ENCODE results near the gene PIGV. TPM values are rescaled to one million over a fixed set of nuclear protein-coding genes. Genes with fewer than 3 reads are reported as not detected.
A peak's percentile ranks its signal among the peaks of the same experiment; 100 is the strongest.

The PIGV gene
- total and polyA plus RNA-seq, 4 donors: 9.2 to 15.6 (median 11.5) TPM

GRCh38 chr1:26748351-26748750 lies 39.4 kb upstream of the PIGV start:
- Histone ChIP-seq H3K9me3 (ENCODE audit: control insufficient read depth, insufficient read depth, low read length) (no peaks in the 10 kb centered on the region), H3K4me1 (ENCODE audit: control insufficient read depth, insufficient read depth, low read length) (peaks cover 22% of the 10 kb centered on the region), H3K4me3 (ENCODE audit: low read depth, low read length) (no peak overlapping the region), H3K27me3 (ENCODE audit: control insufficient read depth, insufficient read depth, low read length) (no peaks in the 10 kb centered on the region), H3K36me3 (ENCODE audit: control insufficient read depth, insufficient read depth, low read length) (peaks cover 37% of the 10 kb centered on the region), H3K27ac (ENCODE audit: low read depth, low read length) (peak overlapping the region; percentile 33)
- WGBS (ENCODE audit: insufficient coverage): no CpG with 5 or more reads among the region's 1 CpG
- DNase-seq (ENCODE audit: low read depth in 4 of 6, low spot score in 6 of 6): peak in 1 of 6 donors; percentile 24

- 43% methylated on average over 4 of the region's 5 CpGs for WGBS (ENCODE audit: insufficient coverage)
- DNase-seq (ENCODE audit: low read depth in 4 of 6, low spot score in 6 of 6): peak in 1 of 6 donors; percentile 17
- H3K27me3 ChIP-seq (ENCODE audit: control insufficient read depth, insufficient read depth, low read length): no peaks in the 10 kb centered on the region
- peaks cover 38% of the 10 kb centered on the region for H3K36me3 ChIP-seq (ENCODE audit: control insufficient read depth, insufficient read depth, low read length)
- no peaks in the 10 kb centered on the region for H3K9me3 ChIP-seq (ENCODE audit: control insufficient read depth, insufficient read depth, low read length)
- no peak overlapping the region for H3K4me3 ChIP-seq (ENCODE audit: low read depth, low read length)
- H3K4me1 ChIP-seq (ENCODE audit: control insufficient read depth, insufficient read depth, low read length): peaks cover 22% of the 10 kb centered on the region
- peak overlapping the region; percentile 21 for H3K27ac ChIP-seq (ENCODE audit: low read depth, low read length)
These were observed 38.3 kb upstream of the PIGV start for GRCh38 chr1:26749458-26749857.

DNA sequence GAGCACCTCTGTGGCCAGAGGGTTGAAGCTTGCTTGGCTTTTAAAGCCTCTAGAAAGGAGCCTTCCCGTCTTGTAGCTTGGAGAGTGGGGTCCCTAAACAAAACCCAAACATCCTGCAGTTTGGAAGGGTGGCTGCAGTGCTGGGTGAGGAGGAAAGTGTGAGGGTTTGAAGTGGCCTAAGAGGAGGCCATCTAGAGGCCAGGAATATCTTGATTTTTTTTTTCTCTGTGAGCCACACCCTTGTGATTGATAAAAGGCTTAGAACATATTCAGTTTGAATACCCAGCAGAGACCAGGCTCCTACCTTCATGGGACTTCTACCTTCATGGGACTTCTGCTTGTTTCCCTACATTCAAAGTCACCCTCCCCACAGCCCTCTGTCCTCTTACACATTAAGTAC lies 37.3 kb upstream of the PIGV start:
- H3K27ac ChIP-seq (ENCODE audit: low read depth, low read length): no peak overlapping the region
- peaks cover 22% of the 10 kb centered on the region for H3K4me1 ChIP-seq (ENCODE audit: control insufficient read depth, insufficient read depth, low read length)
- H3K4me3 ChIP-seq (ENCODE audit: low read depth, low read length): no peak overlapping the region
- H3K9me3 ChIP-seq (ENCODE audit: control insufficient read depth, insufficient read depth, low read length): no peaks in the 10 kb centered on the region
- DNase-seq (ENCODE audit: low read depth in 4 of 6, low spot score in 6 of 6): no peak
- peaks cover 42% of the 10 kb centered on the region for H3K36me3 ChIP-seq (ENCODE audit: control insufficient read depth, insufficient read depth, low read length)
- WGBS (ENCODE audit: insufficient coverage): no CpG with 5 or more reads among the region's 1 CpG
- H3K27me3 ChIP-seq (ENCODE audit: control insufficient read depth, insufficient read depth, low read length): no peaks in the 10 kb centered on the region

- peaks cover 20% of the 10 kb centered on the region for H3K4me1 ChIP-seq (ENCODE audit: control insufficient read depth, insufficient read depth, low read length)
- peaks cover 41% of the 10 kb centered on the region for H3K36me3 ChIP-seq (ENCODE audit: control insufficient read depth, insufficient read depth, low read length)
- H3K27me3 ChIP-seq (ENCODE audit: control insufficient read depth, insufficient read depth, low read length): no peaks in the 10 kb centered on the region
- no peak for DNase-seq (ENCODE audit: low read depth in 4 of 6, low spot score in 6 of 6)
- no peaks in the 10 kb centered on the region for H3K9me3 ChIP-seq (ENCODE audit: control insufficient read depth, insufficient read depth, low read length)
- no peak overlapping the region for H3K27ac ChIP-seq (ENCODE audit: low read depth, low read length)
- no CpG with 5 or more reads among the region's 4 CpGs for WGBS (ENCODE audit: insufficient coverage)
- H3K4me3 ChIP-seq (ENCODE audit: low read depth, low read length): no peak overlapping the region
These were observed 35.2 kb upstream of the PIGV start for GRCh38 chr1:26752519-26752918.

DNA sequence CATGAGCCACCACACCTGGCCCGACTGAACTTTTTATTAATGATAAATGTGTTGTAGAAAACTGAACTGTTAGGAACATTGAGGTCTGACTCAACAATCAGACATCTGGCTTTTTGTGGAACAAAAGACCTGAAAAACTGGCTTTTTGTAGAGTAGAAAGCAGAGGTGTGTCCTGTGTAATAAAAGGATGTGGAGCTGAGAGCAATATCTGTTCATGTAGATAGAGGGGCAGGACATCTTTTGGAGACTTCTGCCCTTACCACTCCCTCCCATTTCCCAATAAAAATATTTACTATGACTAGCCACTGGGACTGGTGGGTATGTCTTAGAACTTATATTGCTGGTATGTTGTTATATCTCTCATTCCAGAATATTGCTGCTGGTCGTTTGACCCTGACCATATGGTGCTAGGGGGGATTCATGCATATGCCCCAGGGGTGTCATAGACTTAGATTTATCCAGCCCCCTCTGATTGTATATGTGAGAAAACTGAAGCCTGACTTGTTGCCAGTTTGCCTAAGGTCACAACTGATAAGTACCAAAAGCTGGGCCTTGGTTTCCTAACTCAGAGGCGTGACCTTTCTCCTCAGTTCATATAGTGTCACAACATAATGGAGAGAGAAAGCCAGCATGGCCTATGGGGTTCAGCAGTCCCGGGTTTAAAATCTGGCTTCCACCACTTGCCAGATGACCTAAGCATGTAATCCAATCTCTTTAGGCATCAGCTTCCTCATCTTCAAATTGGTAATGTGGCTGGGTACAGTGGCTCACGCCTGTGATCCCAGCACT lies 33.5 kb upstream of the PIGV start:
- WGBS (ENCODE audit: insufficient coverage): 100% methylated on average over 2 of the region's 5 CpGs
- Histone ChIP-seq H3K36me3 (ENCODE audit: control insufficient read depth, insufficient read depth, low read length) (peaks cover 54% of the 10 kb centered on the region), H3K4me3 (ENCODE audit: low read depth, low read length) (no peak overlapping the region), H3K27me3 (ENCODE audit: control insufficient read depth, insufficient read depth, low read length) (no peaks in the 10 kb centered on the region), H3K27ac (ENCODE audit: low read depth, low read length) (no peak overlapping the region), H3K4me1 (ENCODE audit: control insufficient read depth, insufficient read depth, low read length) (peaks cover 11% of the 10 kb centered on the region), H3K9me3 (ENCODE audit: control insufficient read depth, insufficient read depth, low read length) (no peaks in the 10 kb centered on the region)
- DNase-seq (ENCODE audit: low read depth in 4 of 6, low spot score in 6 of 6): no peak

DNA sequence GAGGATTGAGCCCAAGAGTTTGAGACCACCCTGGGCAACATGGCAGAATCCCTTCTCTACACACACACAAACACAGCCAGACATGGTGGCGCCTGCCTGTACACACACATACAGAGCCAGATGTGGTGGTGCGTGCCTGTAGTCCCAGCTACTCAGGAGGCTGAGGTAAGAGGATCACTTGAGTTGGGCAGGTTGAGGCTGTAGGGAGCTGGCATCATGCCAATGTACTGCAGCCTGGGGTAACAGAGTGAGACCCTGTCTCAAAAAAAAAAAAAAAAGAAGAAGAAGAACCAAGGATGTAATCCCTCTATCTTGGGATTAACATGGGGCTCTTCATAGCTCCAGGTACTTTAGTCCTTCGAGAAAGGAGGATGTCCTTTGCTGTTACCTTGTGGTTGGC lies 29.4 kb upstream of the PIGV start:
- Histone ChIP-seq H3K36me3 (ENCODE audit: control insufficient read depth, insufficient read depth, low read length) (peaks cover 67% of the 10 kb centered on the region), H3K4me3 (ENCODE audit: low read depth, low read length) (no peak overlapping the region), H3K27me3 (ENCODE audit: control insufficient read depth, insufficient read depth, low read length) (no peaks in the 10 kb centered on the region), H3K27ac (ENCODE audit: low read depth, low read length) (no peak overlapping the region), H3K9me3 (ENCODE audit: control insufficient read depth, insufficient read depth, low read length) (no peaks in the 10 kb centered on the region), H3K4me1 (ENCODE audit: control insufficient read depth, insufficient read depth, low read length) (peaks cover 5% of the 10 kb centered on the region)
- WGBS (ENCODE audit: insufficient coverage): 100% methylated on average over 1 of the region's 3 CpGs
- no peak for DNase-seq (ENCODE audit: low read depth in 4 of 6, low spot score in 6 of 6)

DNA sequence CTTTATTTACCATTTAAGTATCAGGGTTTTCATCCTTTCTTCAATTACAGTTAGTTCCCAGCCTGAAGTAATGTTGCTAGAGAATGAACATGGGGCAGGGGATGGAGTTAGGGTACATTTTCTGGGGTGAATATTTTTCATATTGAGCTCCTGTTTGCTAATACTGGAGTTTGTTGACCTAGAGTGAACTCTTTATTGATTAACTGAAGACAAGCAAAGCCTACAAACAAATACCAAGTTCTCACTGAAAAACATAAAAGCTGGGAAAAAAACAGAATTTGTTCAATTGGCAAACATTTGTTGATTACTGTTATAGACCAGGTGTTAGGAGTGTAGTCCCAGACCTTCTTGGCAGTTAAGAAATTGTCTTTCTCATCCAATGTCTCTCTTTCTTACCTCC lies 28.2 kb upstream of the PIGV start:
- H3K4me3 ChIP-seq (ENCODE audit: low read depth, low read length): no peak overlapping the region
- peaks cover 69% of the 10 kb centered on the region for H3K36me3 ChIP-seq (ENCODE audit: control insufficient read depth, insufficient read depth, low read length)
- H3K9me3 ChIP-seq (ENCODE audit: control insufficient read depth, insufficient read depth, low read length): no peaks in the 10 kb centered on the region
- H3K4me1 ChIP-seq (ENCODE audit: control insufficient read depth, insufficient read depth, low read length): peaks cover 5% of the 10 kb centered on the region
- DNase-seq (ENCODE audit: low read depth in 4 of 6, low spot score in 6 of 6): no peak
- H3K27me3 ChIP-seq (ENCODE audit: control insufficient read depth, insufficient read depth, low read length): no peaks in the 10 kb centered on the region
- no peak overlapping the region for H3K27ac ChIP-seq (ENCODE audit: low read depth, low read length)

DNA sequence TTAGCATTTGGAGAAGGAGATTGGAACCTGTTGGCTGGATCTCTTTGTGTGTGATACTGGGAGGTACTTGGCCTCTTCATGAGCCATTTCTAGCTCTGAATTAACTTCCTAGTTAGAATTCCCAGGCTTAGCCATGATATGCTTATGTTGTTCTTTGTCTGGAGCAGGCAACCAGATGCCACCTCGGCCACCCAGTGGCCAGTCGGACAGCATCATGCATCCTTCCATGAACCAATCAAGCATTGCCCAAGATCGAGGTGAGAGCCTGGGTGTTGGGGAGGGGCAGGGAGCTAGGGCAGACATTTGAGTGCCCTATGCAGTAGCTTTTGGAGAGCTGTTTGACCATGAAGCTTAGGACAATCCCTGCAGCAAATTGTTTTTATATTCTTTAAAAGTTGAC lies 26.5 kb upstream of the PIGV start:
- Histone ChIP-seq H3K27me3 (ENCODE audit: control insufficient read depth, insufficient read depth, low read length) (no peaks in the 10 kb centered on the region), H3K27ac (ENCODE audit: low read depth, low read length) (no peak overlapping the region), H3K4me3 (ENCODE audit: low read depth, low read length) (no peak overlapping the region), H3K9me3 (ENCODE audit: control insufficient read depth, insufficient read depth, low read length) (no peaks in the 10 kb centered on the region), H3K4me1 (ENCODE audit: control insufficient read depth, insufficient read depth, low read length) (peaks cover 5% of the 10 kb centered on the region), H3K36me3 (ENCODE audit: control insufficient read depth, insufficient read depth, low read length) (peaks cover 72% of the 10 kb centered on the region)
- no CpG with 5 or more reads among the region's 3 CpGs for WGBS (ENCODE audit: insufficient coverage)
- peak in 1 of 6 donors; percentile 33 for DNase-seq (ENCODE audit: low read depth in 4 of 6, low spot score in 6 of 6)

DNA sequence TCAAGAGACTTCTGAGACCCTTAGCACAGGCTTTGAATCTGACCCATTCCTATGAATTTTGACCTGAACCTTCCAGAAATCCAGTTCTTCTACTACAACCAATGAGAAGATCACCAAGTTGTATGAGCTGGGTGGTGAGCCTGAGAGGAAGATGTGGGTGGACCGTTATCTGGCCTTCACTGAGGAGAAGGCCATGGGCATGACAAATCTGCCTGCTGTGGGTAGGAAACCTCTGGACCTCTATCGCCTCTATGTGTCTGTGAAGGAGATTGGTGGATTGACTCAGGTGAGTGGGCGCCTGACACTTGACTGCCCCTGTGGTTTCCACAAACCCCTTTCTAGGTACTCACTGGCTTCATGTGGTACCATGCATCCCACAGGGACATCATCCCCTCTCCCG lies 20.0 kb upstream of the PIGV start:
- Histone ChIP-seq H3K9me3 (ENCODE audit: control insufficient read depth, insufficient read depth, low read length) (no peaks in the 10 kb centered on the region), H3K4me1 (ENCODE audit: control insufficient read depth, insufficient read depth, low read length) (no peaks in the 10 kb centered on the region), H3K4me3 (ENCODE audit: low read depth, low read length) (no peak overlapping the region), H3K36me3 (ENCODE audit: control insufficient read depth, insufficient read depth, low read length) (peaks cover 79% of the 10 kb centered on the region), H3K27me3 (ENCODE audit: control insufficient read depth, insufficient read depth, low read length) (no peaks in the 10 kb centered on the region), H3K27ac (ENCODE audit: low read depth, low read length) (no peak overlapping the region)
- DNase-seq (ENCODE audit: low read depth in 4 of 6, low spot score in 6 of 6): no peak
- 75% methylated on average over 2 of the region's 4 CpGs for WGBS (ENCODE audit: insufficient coverage)

- Histone ChIP-seq H3K27ac (ENCODE audit: low read depth, low read length) (no peak overlapping the region), H3K9me3 (ENCODE audit: control insufficient read depth, insufficient read depth, low read length) (no peaks in the 10 kb centered on the region), H3K27me3 (ENCODE audit: control insufficient read depth, insufficient read depth, low read length) (no peaks in the 10 kb centered on the region), H3K36me3 (ENCODE audit: control insufficient read depth, insufficient read depth, low read length) (peaks cover 79% of the 10 kb centered on the region), H3K4me1 (ENCODE audit: control insufficient read depth, insufficient read depth, low read length) (no peaks in the 10 kb centered on the region), H3K4me3 (ENCODE audit: low read depth, low read length) (no peak overlapping the region)
- DNase-seq (ENCODE audit: low read depth in 4 of 6, low spot score in 6 of 6): peak in 2 of 6 donors; percentile 46 to 74
- no CpG with 5 or more reads among the region's 3 CpGs for WGBS (ENCODE audit: insufficient coverage)
These were observed 19.0 kb upstream of the PIGV start for GRCh38 chr1:26768755-26769154.

Measured in spinal cord (tissue), 10 donors.